GM18505 (cell line): ENCODE results near the gene MXD4.

Source experiments
- ATAC-seq: cut with Tn5 transposase; IDR thresholded peaks from one replicate; pipeline ENCODE4 v1.9.1; 2021; ENCODE audit not compliant: unreplicated experiment
- POLR2A ChIP-seq: IDR thresholded peaks from 4 replicates; pipeline ENCODE4 v1.6.1; 2011; ENCODE audit warnings: borderline replicate concordance; ENCODE audit not compliant: insufficient read depth, insufficient read length; ENCODE audit errors: extremely low read depth

Gene MXD4

GRCh38 chr4:2251795-2252529, 9.9 kb downstream of the MXD4 start:
- TF ChIP-seq POLR2A = no peak
- no peak for ATAC-seq

- no peak for TF ChIP-seq POLR2A
- ATAC-seq = no peak
These were observed 10.7 kb downstream of the MXD4 start for GRCh38 chr4:2251073-2251794.

- TF ChIP-seq POLR2A = no peak
- no peak for ATAC-seq
These were observed 11.4 kb downstream of the MXD4 start for GRCh38 chr4:2250357-2251072.

- no peak for TF ChIP-seq POLR2A
- ATAC-seq = no peak
These were observed 12.2 kb downstream of the MXD4 start for GRCh38 chr4:2249526-2250356.

- TF ChIP-seq POLR2A = no peak
- no peak for ATAC-seq
These were observed 13.1 kb downstream of the MXD4 start for GRCh38 chr4:2248821-2249261.

- no peak for ATAC-seq
- TF ChIP-seq POLR2A = no peak
These were observed 13.7 kb downstream of the MXD4 start for GRCh38 chr4:2248044-2248780.

GRCh38 chr4:2247128-2248043, 14.5 kb downstream of the MXD4 start:
- ATAC-seq = no peak
- no peak for TF ChIP-seq POLR2A

- no peak for TF ChIP-seq POLR2A
- no peak for ATAC-seq
These were observed 15.4 kb downstream of the MXD4 start for GRCh38 chr4:2246384-2247127.

- no peak for ATAC-seq
- TF ChIP-seq POLR2A = no peak
These were observed 16.1 kb downstream of the MXD4 start for GRCh38 chr4:2245787-2246275.

GRCh38 chr4:2245057-2245786, 16.7 kb downstream of the MXD4 start:
- no peak for ATAC-seq

More at GRCh38 chr4:2245057-2245786, 16.7 kb downstream of the MXD4 start:
- TF ChIP-seq POLR2A = no peak
